ENCODE results near the gene MAP3K3.

- no peak for TF ChIP-seq CTCF (IDR thresholded peaks at IDR 0.05)
- TF ChIP-seq EZH2 (IDR thresholded peaks at IDR 0.05; ENCODE audit: borderline replicate concordance, insufficient read depth, low read depth, low read length, poor library complexity, severe bottlenecking) = no peak
Measured at GRCh38 chr17:63741143-63741407, 118.9 kb downstream of the MAP3K3 start.
